Activated naive CD4-positive, alpha-beta T cell treated with anti-CD3 and anti-CD28 coated beads, Interleukin-2, amount 10 ng/mL, durations not matched to agents 7 days and 5 days (primary cell): ENCODE results near the gene IL20RB.
"Not testable (repeated sequence)": the region's sequence is repeated elsewhere in the genome, so short reads cannot be mapped to it uniquely, and the experiment has no call there.

ENCODE experiments used
- CTCF ChIA-PET: fragments of 350-600 bp; sonication (Branson Sonifier 250); formaldehyde crosslinking; loops from one replicate; lab custom pipeline; 2021; ENCODE audit warnings: antibody characterized with exemption; lab: Charles Lee
- DNase-seq: peaks from one replicate; pipeline ENCODE4 v3.0.0-alpha.2; 2020
- H3K27ac Mint-ChIP-seq: one replicate; pipeline ENCODE4 v1.8.0; 2021; ENCODE audit warnings: mild to moderate bottlenecking, moderate library complexity, mixed read lengths
- H3K27me3 Mint-ChIP-seq: one replicate; pipeline ENCODE4 v1.8.0; 2021; ENCODE audit warnings: mild to moderate bottlenecking, mixed read lengths
- H3K36me3 Mint-ChIP-seq: one replicate; pipeline ENCODE4 v1.8.0; 2021; ENCODE audit warnings: mixed read lengths
- H3K4me1 Mint-ChIP-seq: one replicate; pipeline ENCODE4 v1.8.0; 2021; ENCODE audit warnings: mixed read lengths
- H3K4me3 Mint-ChIP-seq: one replicate; pipeline ENCODE4 v1.8.0; 2021; ENCODE audit warnings: mild to moderate bottlenecking, moderate library complexity, mixed read lengths
- H3K9me3 Mint-ChIP-seq: one replicate; pipeline ENCODE4 v1.8.0; 2021; ENCODE audit warnings: mixed read lengths

The IL20RB gene

DNA sequence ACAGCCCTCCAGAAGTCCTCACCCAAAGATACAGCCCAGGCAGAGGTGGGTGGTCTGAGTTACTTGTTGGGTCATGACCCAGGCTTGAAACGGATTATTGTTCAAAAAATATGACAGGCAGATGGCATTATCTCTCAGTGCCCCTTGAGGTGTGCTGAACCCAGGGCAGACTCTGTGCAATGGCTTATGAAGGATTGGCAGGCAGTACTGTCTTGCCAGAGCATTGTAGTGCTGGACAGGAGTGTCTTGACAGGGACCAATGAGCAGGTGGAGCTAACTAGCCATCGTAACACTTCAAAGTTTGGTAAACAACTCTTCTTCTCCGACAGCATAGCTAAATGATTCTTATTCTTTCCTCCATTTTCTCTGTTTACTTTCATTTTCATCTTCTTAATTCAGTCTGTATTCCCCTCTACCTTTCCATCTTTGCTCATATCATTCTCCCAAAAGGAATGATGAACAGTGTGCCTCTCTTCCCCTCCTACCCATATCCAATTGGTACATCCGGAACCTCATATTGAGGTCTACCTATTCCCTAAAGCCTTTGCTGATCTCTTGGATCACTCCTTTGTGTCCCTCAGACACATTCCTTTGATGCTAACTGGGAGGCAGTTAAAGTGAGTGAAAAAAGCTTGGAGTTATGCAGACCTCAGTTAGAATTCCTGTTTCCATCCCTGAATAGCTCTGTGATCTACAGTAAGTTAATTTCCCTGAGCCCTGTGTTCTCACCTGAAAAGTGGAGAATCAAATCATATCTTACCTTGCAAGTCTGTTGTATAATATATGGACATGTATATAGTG is 2.6 kb upstream of the IL20RB start:
- no peak overlapping the region for H3K4me3 Mint-ChIP-seq
- no peak overlapping the region for H3K27ac Mint-ChIP-seq
- H3K27me3 Mint-ChIP-seq, result no peaks in the 10 kb centered on the region
- no peak for DNase-seq
- H3K9me3 Mint-ChIP-seq, result no peaks in the 10 kb centered on the region
- peaks cover 9% of the 10 kb centered on the region for H3K4me1 Mint-ChIP-seq
- peaks cover 1% of the 10 kb centered on the region for H3K36me3 Mint-ChIP-seq
- CTCF ChIA-PET, result no interaction called here

GRCh38 chr3:136955813-136956212 is 2.0 kb upstream of the IL20RB start:
- no peak overlapping the region for H3K27ac Mint-ChIP-seq
- CTCF ChIA-PET, result no interaction called here
- no peak for DNase-seq

DNA sequence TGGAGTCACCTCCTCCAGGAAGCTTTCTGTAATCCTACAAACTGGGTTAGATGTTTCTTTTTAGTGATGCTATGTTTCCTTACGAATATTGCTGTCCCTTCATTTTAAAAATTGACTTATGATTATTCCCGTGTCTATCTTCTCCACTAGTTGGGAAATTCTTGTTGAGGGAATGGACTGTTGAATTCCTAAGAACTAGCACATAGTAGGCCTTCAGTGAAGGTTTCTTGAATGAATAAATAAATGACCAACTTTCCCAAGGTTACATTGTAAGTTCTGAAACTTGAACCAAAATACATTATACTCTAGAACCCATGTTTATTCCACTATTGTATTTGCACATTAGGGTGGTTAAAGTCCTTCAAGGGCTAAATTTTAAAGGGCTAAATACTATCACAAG is 812 bp upstream of the IL20RB start:
- Mint-ChIP-seq H3K27ac (no peak overlapping the region), H3K4me1 (peaks cover 9% of the 10 kb centered on the region), H3K27me3 (no peaks in the 10 kb centered on the region), H3K36me3 (peaks cover 1% of the 10 kb centered on the region), H3K4me3 (no peak overlapping the region), H3K9me3 (no peaks in the 10 kb centered on the region)
- DNase-seq, result no peak
- CTCF ChIA-PET, result interaction anchor here (1.4 kb wide), 1 partner anchor 199 kb away, joined by 4 read pairs; no protein-coding TSS in a partner anchor

More at GRCh38 chr3:136955813-136956212, 2.0 kb upstream of the IL20RB start:
- no peaks in the 10 kb centered on the region for H3K27me3 Mint-ChIP-seq
- no peaks in the 10 kb centered on the region for H3K9me3 Mint-ChIP-seq
- peaks cover 1% of the 10 kb centered on the region for H3K36me3 Mint-ChIP-seq
- H3K4me1 Mint-ChIP-seq, result peaks cover 9% of the 10 kb centered on the region
- H3K4me3 Mint-ChIP-seq, result no peak overlapping the region

DNA sequence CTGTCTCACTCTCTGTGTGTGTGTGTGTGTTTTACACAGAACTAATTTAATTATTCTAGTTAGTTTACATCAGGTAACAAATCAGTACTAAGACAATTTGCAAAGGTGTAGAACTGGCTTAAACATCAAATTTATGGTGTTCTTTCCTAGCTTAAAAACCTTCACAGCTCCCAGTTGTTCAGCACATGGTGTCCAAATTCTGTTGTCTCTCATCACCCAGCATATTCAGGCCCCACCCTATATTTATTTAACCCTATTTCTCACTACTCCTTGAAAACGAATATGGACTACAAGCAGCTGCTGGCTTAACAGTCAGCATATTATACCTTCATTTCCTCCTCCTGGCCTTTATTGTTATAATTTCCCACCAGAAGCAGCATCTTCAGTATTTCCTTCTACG is 1.2 kb downstream of the IL20RB start:
- H3K36me3 Mint-ChIP-seq, result peaks cover 1% of the 10 kb centered on the region
- H3K27me3 Mint-ChIP-seq, result no peaks in the 10 kb centered on the region
- H3K4me1 Mint-ChIP-seq, result peaks cover 9% of the 10 kb centered on the region
- H3K9me3 Mint-ChIP-seq, result no peaks in the 10 kb centered on the region
- H3K4me3 Mint-ChIP-seq, result no peak overlapping the region
- CTCF ChIA-PET, result no interaction called here
- H3K27ac Mint-ChIP-seq, result no peak overlapping the region
- no peak for DNase-seq

DNA sequence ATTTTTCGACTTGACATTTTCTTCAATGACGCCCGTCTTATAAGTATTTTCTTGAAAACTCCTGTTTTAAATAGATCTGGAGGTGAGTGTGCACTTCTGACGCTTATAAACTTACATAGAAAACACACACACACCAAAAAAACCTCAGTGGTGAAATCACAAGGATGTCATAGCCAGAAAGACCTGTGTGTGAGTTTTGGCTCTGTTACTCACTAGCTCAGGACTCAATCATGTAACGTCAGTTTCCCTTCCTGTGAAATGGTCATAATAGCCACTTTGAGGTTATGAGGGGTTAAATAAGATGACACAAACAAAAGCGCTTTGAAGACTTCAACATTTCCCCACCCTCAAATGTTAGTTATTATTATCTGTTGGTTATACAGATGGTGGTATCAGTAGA is 1.8 kb downstream of the IL20RB start:
- Mint-ChIP-seq H3K4me1 (peaks cover 9% of the 10 kb centered on the region), H3K36me3 (peaks cover 1% of the 10 kb centered on the region), H3K27ac (no peak overlapping the region), H3K27me3 (no peaks in the 10 kb centered on the region), H3K9me3 (no peaks in the 10 kb centered on the region), H3K4me3 (no peak overlapping the region)
- CTCF ChIA-PET, result no interaction called here
- DNase-seq, result no peak

GRCh38 chr3:136960838-136961836 is 3.4 kb downstream of the IL20RB start:
- no peaks in the 10 kb centered on the region for H3K4me1 Mint-ChIP-seq
- CTCF ChIA-PET, result no interaction called here
- H3K27ac Mint-ChIP-seq, result no peak overlapping the region
- H3K4me3 Mint-ChIP-seq, result no peak overlapping the region
- peaks cover 1% of the 10 kb centered on the region for H3K36me3 Mint-ChIP-seq
- no peaks in the 10 kb centered on the region for H3K27me3 Mint-ChIP-seq
- no peak for DNase-seq
- no peaks in the 10 kb centered on the region for H3K9me3 Mint-ChIP-seq

GRCh38 chr3:136962927-136963326 is 5.1 kb downstream of the IL20RB start:
- Mint-ChIP-seq H3K4me3 (no peak overlapping the region), H3K9me3 (no peaks in the 10 kb centered on the region), H3K27me3 (no peaks in the 10 kb centered on the region), H3K36me3 (peaks cover 1% of the 10 kb centered on the region), H3K27ac (no peak overlapping the region), H3K4me1 (no peaks in the 10 kb centered on the region)
- no peak for DNase-seq
- CTCF ChIA-PET, result no interaction called here

GRCh38 chr3:136969539-136969938 is 11.8 kb downstream of the IL20RB start:
- H3K27me3 Mint-ChIP-seq, CTCF ChIA-PET, H3K27ac Mint-ChIP-seq, H3K9me3 Mint-ChIP-seq, H3K4me1 Mint-ChIP-seq, DNase-seq, H3K4me3 Mint-ChIP-seq, H3K36me3 Mint-ChIP-seq: not testable (repeated sequence)

- DNase-seq, result no peak
- no peaks in the 10 kb centered on the region for H3K4me1 Mint-ChIP-seq
- CTCF ChIA-PET, result no interaction called here
- no peak overlapping the region for H3K27ac Mint-ChIP-seq
- H3K9me3 Mint-ChIP-seq, result peaks cover 18% of the 10 kb centered on the region
- no peak overlapping the region for H3K4me3 Mint-ChIP-seq
- H3K36me3 Mint-ChIP-seq, result peaks cover 4% of the 10 kb centered on the region
- no peaks in the 10 kb centered on the region for H3K27me3 Mint-ChIP-seq
Measured at GRCh38 chr3:136973352-136973751, 15.6 kb downstream of the IL20RB start.

DNA sequence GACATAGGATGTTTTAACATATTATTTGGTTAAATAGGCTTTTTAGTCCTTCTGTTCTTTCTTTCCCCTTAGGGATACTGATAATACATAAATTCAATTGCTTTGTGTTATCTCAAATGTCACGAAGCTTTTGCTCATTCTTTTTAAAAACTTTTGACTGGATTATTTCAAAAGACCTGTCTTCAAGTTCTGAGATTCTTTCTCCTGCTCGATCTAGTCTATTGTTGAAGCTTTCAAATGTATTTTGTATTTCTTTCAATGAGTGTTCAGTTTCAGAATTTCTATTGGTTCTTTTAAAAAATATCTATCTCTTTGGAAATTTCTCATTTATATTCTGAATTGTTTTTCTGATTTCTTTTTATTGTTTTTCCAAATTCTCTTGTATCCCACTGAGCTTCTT is 16.9 kb downstream of the IL20RB start:
- CTCF ChIA-PET, result no interaction called here
- Mint-ChIP-seq H3K9me3 (peaks cover 18% of the 10 kb centered on the region), H3K4me3 (no peak overlapping the region), H3K4me1 (no peaks in the 10 kb centered on the region), H3K27ac (no peak overlapping the region), H3K27me3 (no peaks in the 10 kb centered on the region), H3K36me3 (peaks cover 4% of the 10 kb centered on the region)
- DNase-seq, result no peak

GRCh38 chr3:136979204-136979603 is 21.4 kb downstream of the IL20RB start:
- H3K27me3 Mint-ChIP-seq, result no peaks in the 10 kb centered on the region
- H3K4me1 Mint-ChIP-seq, result no peaks in the 10 kb centered on the region
- peaks cover 2% of the 10 kb centered on the region for H3K36me3 Mint-ChIP-seq
- no peak overlapping the region for H3K4me3 Mint-ChIP-seq
- CTCF ChIA-PET, result no interaction called here
- H3K9me3 Mint-ChIP-seq, result peaks cover 13% of the 10 kb centered on the region
- H3K27ac Mint-ChIP-seq, result no peak overlapping the region
- no peak for DNase-seq

GRCh38 chr3:136979684-136980083 is 21.9 kb downstream of the IL20RB start:
- no peak for DNase-seq

GRCh38 chr3:136982033-136982432 is 24.2 kb downstream of the IL20RB start:
- Mint-ChIP-seq H3K9me3 (no peaks in the 10 kb centered on the region), H3K4me1 (no peaks in the 10 kb centered on the region), H3K36me3 (no peaks in the 10 kb centered on the region), H3K27me3 (no peaks in the 10 kb centered on the region), H3K27ac (no peak overlapping the region), H3K4me3 (no peak overlapping the region)
- no peak for DNase-seq
- CTCF ChIA-PET, result no interaction called here

More at GRCh38 chr3:136979684-136980083, 21.9 kb downstream of the IL20RB start:
- peaks cover 8% of the 10 kb centered on the region for H3K9me3 Mint-ChIP-seq
- no peak overlapping the region for H3K4me3 Mint-ChIP-seq
- H3K27me3 Mint-ChIP-seq, result no peaks in the 10 kb centered on the region
- CTCF ChIA-PET, result no interaction called here
- peaks cover 2% of the 10 kb centered on the region for H3K36me3 Mint-ChIP-seq
- no peak overlapping the region for H3K27ac Mint-ChIP-seq
- H3K4me1 Mint-ChIP-seq, result no peaks in the 10 kb centered on the region

- H3K9me3 Mint-ChIP-seq, result no peaks in the 10 kb centered on the region
- no peak for DNase-seq
- no peak overlapping the region for H3K27ac Mint-ChIP-seq
- no peak overlapping the region for H3K4me3 Mint-ChIP-seq
- CTCF ChIA-PET, result no interaction called here
- no peaks in the 10 kb centered on the region for H3K36me3 Mint-ChIP-seq
- no peaks in the 10 kb centered on the region for H3K27me3 Mint-ChIP-seq
- no peaks in the 10 kb centered on the region for H3K4me1 Mint-ChIP-seq
Measured at GRCh38 chr3:136982520-136983138, 24.8 kb downstream of the IL20RB start.
